GM12864 (cell line): ENCODE data around the gene KCNK10.

ENCODE experiments used
- DNase-seq: peaks from one replicate; pipeline ENCODE4 v3.0.0-alpha.2; 2011; ENCODE audit warnings: low read depth
- H3K4me3 ChIP-seq: 2 replicates; pipeline ENCODE4 v1.5.1; 2011; ENCODE audit warnings: mild to moderate bottlenecking, low read depth, low read length, control low read depth
- CTCF ChIP-seq: IDR thresholded peaks from 2 replicates; pipeline ENCODE4 v1.5.1; 2011; ENCODE audit warnings: low read depth, mild to moderate bottlenecking, moderate library complexity, low read length, control low read depth, inconsistent platforms; ENCODE audit errors: missing control alignments

The KCNK10 gene

DNA sequence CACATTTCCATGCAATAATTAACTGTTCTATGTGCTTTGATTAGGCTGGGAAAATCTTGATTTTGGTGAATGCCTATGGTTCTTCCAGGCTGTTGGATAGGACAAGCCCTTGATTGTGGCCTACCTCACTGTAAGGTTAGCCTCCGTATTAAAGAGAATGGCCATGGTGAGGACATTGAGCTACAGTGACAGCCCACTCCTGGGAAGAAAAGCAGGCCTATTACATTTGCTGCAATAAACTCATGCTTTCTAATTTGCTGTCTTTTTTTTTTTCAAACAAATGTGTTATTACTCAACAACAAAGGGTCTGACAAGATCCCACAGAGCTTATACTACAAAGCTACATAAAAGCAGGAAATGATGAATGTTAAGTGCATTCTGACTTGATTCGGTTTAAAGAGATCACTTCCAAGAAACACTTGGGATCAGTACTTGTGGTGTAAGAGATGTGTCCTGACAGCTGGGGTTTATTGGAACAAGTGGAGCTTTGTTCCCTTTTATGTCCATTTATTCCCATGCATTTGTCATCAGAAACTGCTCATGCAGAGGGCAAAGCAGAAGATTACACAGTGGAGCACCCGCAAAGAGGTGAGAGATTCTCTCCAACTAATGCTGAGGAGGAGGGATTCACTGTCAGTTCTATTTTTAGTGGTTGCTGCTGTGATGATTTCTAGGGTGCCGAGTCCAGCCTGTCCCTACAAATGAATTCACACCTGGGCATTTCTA lies 29.1 kb upstream of the KCNK10 start:
- TF ChIP-seq CTCF: no peak
- no peak overlapping the region for H3K4me3 ChIP-seq
- no peak for DNase-seq

- DNase-seq: no peak
- TF ChIP-seq CTCF: no peak
Observed at GRCh38 chr14:88348546-88348945, 25.5 kb upstream of the KCNK10 start.

GRCh38 chr14:88346048-88346639 lies 23.1 kb upstream of the KCNK10 start:
- DNase-seq: no peak
- no peak for TF ChIP-seq CTCF
- H3K4me3 ChIP-seq: no peak overlapping the region

More at GRCh38 chr14:88348546-88348945, 25.5 kb upstream of the KCNK10 start:
- no peak overlapping the region for H3K4me3 ChIP-seq

DNA sequence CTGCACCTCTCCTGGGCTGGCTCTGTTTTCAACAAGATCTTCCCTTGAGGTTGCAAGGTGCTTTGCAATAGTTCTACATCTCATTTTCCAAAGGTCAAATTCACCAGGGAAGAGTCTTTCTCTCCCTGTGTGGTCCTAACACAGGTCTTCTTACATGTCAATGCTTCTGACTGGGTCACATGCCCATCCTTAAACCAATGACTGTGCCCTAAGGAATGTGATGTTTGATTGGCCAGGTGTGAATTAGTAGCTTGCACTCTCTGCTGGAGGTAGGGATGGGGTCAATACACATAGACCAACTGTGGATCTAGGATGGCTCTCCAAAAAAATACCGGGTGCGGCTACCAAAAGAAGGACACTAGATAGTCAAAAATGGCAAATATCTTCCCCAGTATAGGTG lies 19.9 kb upstream of the KCNK10 start:
- no peak overlapping the region for H3K4me3 ChIP-seq
- DNase-seq: no peak
- no peak for TF ChIP-seq CTCF

DNA sequence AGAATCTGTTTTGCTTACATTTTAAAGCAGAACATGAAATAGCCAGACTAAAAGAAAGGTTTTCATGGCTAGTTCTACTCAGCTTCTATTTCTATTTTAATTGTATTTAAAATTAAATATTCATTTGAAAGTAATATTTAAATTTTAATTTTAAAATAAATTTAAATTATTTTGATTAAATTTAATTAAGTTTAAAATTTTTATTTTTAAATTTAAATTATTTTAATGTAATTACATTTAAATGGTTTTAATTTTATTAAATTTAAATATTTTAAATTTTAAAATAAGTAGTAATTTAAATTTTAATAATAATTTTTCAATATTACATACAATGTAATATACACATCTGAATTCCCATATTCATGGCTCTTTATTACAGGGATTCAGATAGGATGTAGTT lies 17.3 kb upstream of the KCNK10 start:
- DNase-seq: no peak
- no peak for TF ChIP-seq CTCF
- no peak overlapping the region for H3K4me3 ChIP-seq

GRCh38 chr14:88333036-88333435 lies 10.0 kb upstream of the KCNK10 start:
- TF ChIP-seq CTCF: no peak
- no peak overlapping the region for H3K4me3 ChIP-seq
- DNase-seq: no peak

DNA sequence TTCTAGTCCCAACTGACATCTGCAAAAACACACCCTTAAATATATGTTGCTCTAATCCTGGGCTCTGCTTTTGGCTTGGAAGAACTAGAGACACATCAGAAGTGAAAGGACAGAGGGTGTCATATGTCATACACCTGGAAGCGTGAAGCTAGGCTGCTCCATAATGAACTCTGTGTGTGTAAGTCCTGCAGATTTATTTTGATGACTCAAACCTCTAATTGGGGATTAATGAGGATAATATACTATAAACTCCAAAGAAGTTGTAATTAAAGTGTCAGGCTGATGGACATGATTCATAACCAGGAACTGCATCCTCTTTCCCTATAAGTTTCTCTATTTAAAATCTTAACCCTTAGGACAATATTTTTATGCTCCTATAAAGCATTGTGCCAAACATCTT lies 4.4 kb upstream of the KCNK10 start:
- no peak for DNase-seq
- no peak overlapping the region for H3K4me3 ChIP-seq
- TF ChIP-seq CTCF: no peak
